OCI-LY3 (cell line): ENCODE measurements around the gene FHOD3.

Experiments used
- H2AFZ ChIP-seq: fragments of 200-600, 300-600 bp; shearing (Covaris generic); 2 replicates; pipeline ENCODE4 v1.6.0; 2014; ENCODE audit warnings: antibody characterized with exemption, low read depth, low read length
- H3K27ac ChIP-seq: fragments of 200-600, 300-600 bp; sonication (generic); 2 replicates; pipeline ENCODE4 v1.5.1; 2014; ENCODE audit warnings: mild to moderate bottlenecking, low read length, moderate library complexity, mixed read lengths
- H3K27me3 ChIP-seq: fragments of 200-600, 300-600 bp; sonication (generic); 2 replicates; pipeline ENCODE4 v1.6.1; 2014; ENCODE audit warnings: low read depth, low read length, mixed read lengths
- H3K36me3 ChIP-seq: fragments of 200-600, 300-600 bp; sonication (generic); replicated peaks from 2 replicates; pipeline ENCODE3; 2014; ENCODE audit warnings: low read depth, low read length, mixed read lengths
- H3K4me1 ChIP-seq: fragments of 300-600, 200-600 bp; sonication (generic); 2 replicates; pipeline ENCODE4 v1.6.1; 2014; ENCODE audit warnings: low read length, mixed read lengths
- H3K4me2 ChIP-seq: fragments of 200-600, 300-600 bp; sonication (generic); 2 replicates; pipeline ENCODE4 v1.6.1; 2014; ENCODE audit warnings: low read length, mixed read lengths
- H3K4me3 ChIP-seq: fragments of 300-600, 200-600 bp; sonication (generic); 2 replicates; pipeline ENCODE4 v1.5.1; 2014; ENCODE audit warnings: antibody characterized with exemption, mild to moderate bottlenecking, low read length, moderate library complexity
- H3K79me2 ChIP-seq: fragments of 300-600, 200-600 bp; shearing (Covaris generic); 2 replicates; pipeline ENCODE4 v1.6.1; 2014; ENCODE audit warnings: mild to moderate bottlenecking, low read length, mixed read lengths
- H3K9ac ChIP-seq: fragments of 300-600, 200-600 bp; shearing (Covaris generic); 2 replicates; pipeline ENCODE4 v1.6.0; 2014; ENCODE audit warnings: mild to moderate bottlenecking, low read length, moderate library complexity
- H3K9me3 ChIP-seq: fragments of 200-600, 300-600 bp; shearing (Covaris generic); 2 replicates; pipeline ENCODE4 v1.6.1; 2014; ENCODE audit warnings: low read length, mixed read lengths; ENCODE audit not compliant: insufficient read depth
- H4K20me1 ChIP-seq: fragments of 200-600, 300-600 bp; sonication (generic); 2 replicates; pipeline ENCODE4 v1.6.1; 2016; ENCODE audit warnings: low read length, mixed read lengths; ENCODE audit not compliant: insufficient read depth
- CTCF ChIP-seq: fragments of 200-600, 300-600 bp; sonication (generic); IDR thresholded peaks from 2 replicates; pipeline ENCODE4 v1.5.1; 2014; ENCODE audit warnings: antibody characterized with exemption, low read length, low read depth
- EZH2phosphoT487 ChIP-seq: fragments of 200-600 bp; shearing (Covaris generic); IDR thresholded peaks from 2 replicates; pipeline ENCODE4 v1.6.1; 2018; ENCODE audit warnings: antibody characterized with exemption, mixed run types, low read depth

The FHOD3 gene

GRCh38 chr18:36769611-36770314 is 472.2 kb downstream of the FHOD3 start:
- no peaks in the 10 kb centered on the region for H4K20me1 ChIP-seq
- no peak overlapping the region for H3K4me3 ChIP-seq
- TF ChIP-seq CTCF (peak; percentile 47), EZH2phosphoT487 (no peak)
- H3K4me1 ChIP-seq, result no peaks in the 10 kb centered on the region
- H3K4me2 ChIP-seq, result no peak overlapping the region
- no peak overlapping the region for H3K9ac ChIP-seq
- no peak overlapping the region for H2AFZ ChIP-seq
- H3K9me3 ChIP-seq, result no peaks in the 10 kb centered on the region
- H3K27me3 ChIP-seq, result no peaks in the 10 kb centered on the region
- H3K36me3 ChIP-seq, result no peaks in the 10 kb centered on the region
- no peak overlapping the region for H3K27ac ChIP-seq
- no peaks in the 10 kb centered on the region for H3K79me2 ChIP-seq

GRCh38 chr18:36770315-36770946 is 472.9 kb downstream of the FHOD3 start:
- H2AFZ ChIP-seq, result no peak overlapping the region
- H4K20me1 ChIP-seq, result no peaks in the 10 kb centered on the region
- H3K4me2 ChIP-seq, result no peak overlapping the region
- no peak overlapping the region for H3K9ac ChIP-seq
- H3K4me1 ChIP-seq, result no peaks in the 10 kb centered on the region
- no peaks in the 10 kb centered on the region for H3K9me3 ChIP-seq
- no peaks in the 10 kb centered on the region for H3K79me2 ChIP-seq
- H3K36me3 ChIP-seq, result no peaks in the 10 kb centered on the region
- TF ChIP-seq EZH2phosphoT487 (no peak), CTCF (no peak)
- no peak overlapping the region for H3K4me3 ChIP-seq
- H3K27ac ChIP-seq, result no peak overlapping the region
- no peaks in the 10 kb centered on the region for H3K27me3 ChIP-seq

GRCh38 chr18:36771245-36771644 is 473.7 kb downstream of the FHOD3 start:
- Histone ChIP-seq H3K4me1 (no peaks in the 10 kb centered on the region), H3K9me3 (no peaks in the 10 kb centered on the region), H3K27me3 (no peaks in the 10 kb centered on the region), H2AFZ (no peak overlapping the region), H4K20me1 (no peaks in the 10 kb centered on the region), H3K27ac (no peak overlapping the region), H3K36me3 (no peaks in the 10 kb centered on the region), H3K4me3 (no peak overlapping the region), H3K79me2 (no peaks in the 10 kb centered on the region), H3K4me2 (no peak overlapping the region), H3K9ac (no peak overlapping the region)
- no peak for TF ChIP-seq CTCF
- no peak for TF ChIP-seq EZH2phosphoT487

- H3K27me3 ChIP-seq, result no peaks in the 10 kb centered on the region
- no peak overlapping the region for H3K4me3 ChIP-seq
- H3K9ac ChIP-seq, result no peak overlapping the region
- no peaks in the 10 kb centered on the region for H3K4me1 ChIP-seq
- no peaks in the 10 kb centered on the region for H3K9me3 ChIP-seq
- H3K36me3 ChIP-seq, result no peaks in the 10 kb centered on the region
- H3K79me2 ChIP-seq, result no peaks in the 10 kb centered on the region
- H3K4me2 ChIP-seq, result no peak overlapping the region
- H2AFZ ChIP-seq, result no peak overlapping the region
- H3K27ac ChIP-seq, result no peak overlapping the region
- H4K20me1 ChIP-seq, result no peaks in the 10 kb centered on the region
- TF ChIP-seq CTCF (no peak), EZH2phosphoT487 (no peak)
These were observed 474.8 kb downstream of the FHOD3 start for GRCh38 chr18:36772241-36772723.
